PC-3 (cell line): ENCODE measurements around the gene LRRTM4. TPM values are rescaled to one million over a fixed set of nuclear protein-coding genes. Genes with fewer than 3 reads are reported as not detected.

Experiments used
- ATAC-seq: fragments of 200-7000 bp; cut with Tn5 transposase; 2 replicates; pipeline ENCODE4 v1.9.1; 2020; ENCODE audit warnings: mild to moderate bottlenecking, moderate library complexity
- BruUV-seq: library from RNA; stranded (reverse); fragments of 400-500 nt; replicated peaks from 2 replicates; lab custom pipeline; 2021; lab: Mats Ljungman, UMichigan
- CTCF ChIA-PET: fragments of 300-600 bp; sonication (Branson Sonifier 250); formaldehyde crosslinking; loops from one replicate; lab custom pipeline; 2022; ENCODE audit warnings: antibody characterized with exemption; lab: Charles Lee
- POLR2A ChIA-PET: fragments of 300-600 bp; sonication (Branson Sonifier 250); formaldehyde crosslinking; loops from one replicate; lab custom pipeline; 2022; ENCODE audit warnings: antibody characterized with exemption; ENCODE audit not compliant: unreplicated experiment; lab: Charles Lee
- DNase-seq: peaks from one replicate; pipeline ENCODE4 v3.0.0-alpha.2; 2015
- H2AFZ ChIP-seq: fragments of 300-600 bp; sonication (generic); 2 replicates; pipeline ENCODE4 v1.6.0; 2016; ENCODE audit warnings: antibody characterized with exemption, low read length
- H3F3A ChIP-seq: fragments of 300-600 bp; sonication (generic); one replicate; pipeline ENCODE4 v1.6.0; 2017; ENCODE audit warnings: antibody characterized with exemption, low read length, control low read depth, mild to moderate bottlenecking; ENCODE audit not compliant: unreplicated experiment
- H3K27ac ChIP-seq: fragments of 300-600 bp; sonication (generic); 2 replicates; pipeline ENCODE4 v1.5.1; 2016; ENCODE audit warnings: mild to moderate bottlenecking, low read length
- H3K27me3 ChIP-seq: fragments of 300-600 bp; sonication (generic); 2 replicates; pipeline ENCODE4 v1.6.1; 2016; ENCODE audit warnings: low read length, mixed read lengths
- H3K36me3 ChIP-seq: fragments of 300-600 bp; sonication (generic); 2 replicates; pipeline ENCODE4 v1.6.1; 2016; ENCODE audit warnings: low read depth, mixed run types, low read length, mixed read lengths
- H3K4me1 ChIP-seq: fragments of 300-600 bp; sonication (generic); 2 replicates; pipeline ENCODE4 v1.5.1; 2016; ENCODE audit warnings: low read length; ENCODE audit not compliant: insufficient read depth
- H3K4me2 ChIP-seq: fragments of 300-600 bp; sonication (generic); 2 replicates; pipeline ENCODE4 v1.6.0; 2016; ENCODE audit warnings: low read length
- H3K4me3 ChIP-seq: fragments of 300-600 bp; sonication (generic); 2 replicates; pipeline ENCODE4 v1.5.1; 2016; ENCODE audit warnings: mild to moderate bottlenecking, low read length, mixed read lengths
- H3K79me2 ChIP-seq: fragments of 300-600 bp; sonication (generic); 2 replicates; pipeline ENCODE4 v1.6.1; 2017; ENCODE audit warnings: low read length, mixed read lengths
- H3K9ac ChIP-seq: fragments of 300-600 bp; sonication (generic); 2 replicates; pipeline ENCODE4 v1.6.0; 2016; ENCODE audit warnings: mild to moderate bottlenecking, low read length
- H3K9me2 ChIP-seq: fragments of 300-600 bp; sonication (generic); replicated peaks from 2 replicates; pipeline ENCODE4 v1.6.1; 2016; ENCODE audit warnings: mixed run types, low read length, mixed read lengths
- H3K9me3 ChIP-seq: fragments of 300-600 bp; sonication (generic); 2 replicates; pipeline ENCODE4 v1.6.1; 2016; ENCODE audit warnings: low read length, mixed read lengths
- H4K20me1 ChIP-seq: fragments of 300-600 bp; sonication (generic); 2 replicates; pipeline ENCODE4 v1.6.1; 2016; ENCODE audit warnings: low read length, mixed read lengths
- EZH2 ChIP-seq: fragments of 300-600 bp; sonication (generic); IDR thresholded peaks from one replicate; pipeline ENCODE4 v1.6.1; 2017; ENCODE audit warnings: antibody characterized with exemption, mild to moderate bottlenecking, low read length; ENCODE audit not compliant: unreplicated experiment
- EZH2phosphoT487 ChIP-seq: fragments of 300-600 bp; sonication (generic); IDR thresholded peaks from 2 replicates; pipeline ENCODE4 v1.6.1; 2018; ENCODE audit warnings: mild to moderate bottlenecking, antibody characterized with exemption, low read length, borderline replicate concordance
- intact Hi-C: fragments of 100-400 bp; cut with micrococcal nuclease; formaldehyde crosslinking; loops from 2 replicates; pipeline ENCODE4 v1.9.0; 2023
- total RNA-seq: library from RNA; depleted of rRNA; stranded (reverse); fragments of >200 nt; gene quantifications from 2 replicates; pipeline ENCODE4 v1.2.3, GENCODE V29; 2014
- TF ChIP-seq, protein P1 (sequence below): fragments of 300-600 bp; sonication (generic); conservative IDR thresholded peaks from 2 replicates; pipeline ENCODE4 v1.5.1; 2017; ENCODE audit warnings: antibody characterized with exemption, low read depth, mild to moderate bottlenecking, low read length

Gene LRRTM4
- total RNA-seq, 1 experiment from 2014 or later, result not detected

DNA sequence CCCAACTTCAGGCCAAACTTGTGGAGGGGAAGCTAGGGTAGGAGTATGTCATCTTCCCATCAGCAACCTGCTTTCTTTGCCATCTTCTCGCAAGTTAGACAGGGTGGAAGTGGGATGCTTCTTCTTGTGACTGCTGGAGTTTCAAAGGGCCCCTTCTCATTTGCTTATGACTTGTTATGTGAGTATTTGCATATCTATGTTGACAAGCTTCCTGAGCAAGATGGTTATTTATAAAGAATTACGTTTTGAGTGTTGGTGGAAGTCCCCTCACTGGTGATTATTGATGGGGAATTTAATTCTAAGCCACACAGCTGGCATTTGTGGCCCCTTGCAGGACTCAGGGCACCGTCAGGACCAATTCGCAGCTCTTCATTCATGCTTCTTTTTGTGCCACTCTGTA, 791.0 kb downstream of the LRRTM4 start:
- Histone ChIP-seq H3K27me3 (no peaks in the 10 kb centered on the region), H3K36me3 (no peaks in the 10 kb centered on the region), H3K79me2 (no peaks in the 10 kb centered on the region), H3K27ac (no peak overlapping the region), H3K9ac (no peak overlapping the region), H3K4me2 (no peak overlapping the region), H3K9me2 (no peaks in the 10 kb centered on the region), H4K20me1 (no peaks in the 10 kb centered on the region), H3K4me1 (no peaks in the 10 kb centered on the region), H3K4me3 (no peak overlapping the region), H2AFZ (no peak overlapping the region), H3F3A (no peaks in the 10 kb centered on the region), H3K9me3 (no peaks in the 10 kb centered on the region)
- intact Hi-C loops, result no loop called here
- ATAC-seq (no peak), DNase-seq (no peak)
- ChIA-PET CTCF (no interaction called here), POLR2A (no interaction called here)
- TF ChIP-seq, protein P1, sequence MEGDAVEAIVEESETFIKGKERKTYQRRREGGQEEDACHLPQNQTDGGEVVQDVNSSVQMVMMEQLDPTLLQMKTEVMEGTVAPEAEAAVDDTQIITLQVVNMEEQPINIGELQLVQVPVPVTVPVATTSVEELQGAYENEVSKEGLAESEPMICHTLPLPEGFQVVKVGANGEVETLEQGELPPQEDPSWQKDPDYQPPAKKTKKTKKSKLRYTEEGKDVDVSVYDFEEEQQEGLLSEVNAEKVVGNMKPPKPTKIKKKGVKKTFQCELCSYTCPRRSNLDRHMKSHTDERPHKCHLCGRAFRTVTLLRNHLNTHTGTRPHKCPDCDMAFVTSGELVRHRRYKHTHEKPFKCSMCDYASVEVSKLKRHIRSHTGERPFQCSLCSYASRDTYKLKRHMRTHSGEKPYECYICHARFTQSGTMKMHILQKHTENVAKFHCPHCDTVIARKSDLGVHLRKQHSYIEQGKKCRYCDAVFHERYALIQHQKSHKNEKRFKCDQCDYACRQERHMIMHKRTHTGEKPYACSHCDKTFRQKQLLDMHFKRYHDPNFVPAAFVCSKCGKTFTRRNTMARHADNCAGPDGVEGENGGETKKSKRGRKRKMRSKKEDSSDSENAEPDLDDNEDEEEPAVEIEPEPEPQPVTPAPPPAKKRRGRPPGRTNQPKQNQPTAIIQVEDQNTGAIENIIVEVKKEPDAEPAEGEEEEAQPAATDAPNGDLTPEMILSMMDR, result no peak
- no peak for TF ChIP-seq EZH2
- no peak for TF ChIP-seq EZH2phosphoT487
- BruUV-seq, result no TSS peak

GRCh38 chr2:76730021-76730420, 792.2 kb downstream of the LRRTM4 start:
- Histone ChIP-seq H3K27me3 (no peaks in the 10 kb centered on the region), H3K79me2 (no peaks in the 10 kb centered on the region), H3K9me2 (no peaks in the 10 kb centered on the region), H3K9me3 (no peaks in the 10 kb centered on the region), H4K20me1 (no peaks in the 10 kb centered on the region), H3K4me3 (no peak overlapping the region), H3F3A (no peaks in the 10 kb centered on the region), H2AFZ (no peak overlapping the region), H3K27ac (no peak overlapping the region), H3K36me3 (no peaks in the 10 kb centered on the region), H3K4me1 (no peaks in the 10 kb centered on the region), H3K4me2 (no peak overlapping the region), H3K9ac (no peak overlapping the region)
- intact Hi-C loops, result no loop called here
- no TSS peak for BruUV-seq
- ChIA-PET CTCF (no interaction called here), POLR2A (no interaction called here)
- TF ChIP-seq EZH2phosphoT487 (no peak), EZH2 (no peak)
- TF ChIP-seq, protein P1, result no peak
- DNase-seq (no peak), ATAC-seq (no peak)

- Histone ChIP-seq H2AFZ (no peak overlapping the region), H3K4me2 (no peak overlapping the region), H3K27ac (no peak overlapping the region), H3K9me2 (no peaks in the 10 kb centered on the region), H3K36me3 (no peaks in the 10 kb centered on the region), H3K27me3 (no peaks in the 10 kb centered on the region), H4K20me1 (no peaks in the 10 kb centered on the region), H3K79me2 (no peaks in the 10 kb centered on the region), H3F3A (no peaks in the 10 kb centered on the region), H3K9ac (no peak overlapping the region), H3K4me3 (no peak overlapping the region), H3K4me1 (no peaks in the 10 kb centered on the region), H3K9me3 (no peaks in the 10 kb centered on the region)
- no peak for ATAC-seq
- DNase-seq, result no peak
- TF ChIP-seq EZH2, result no peak
- ChIA-PET CTCF (no interaction called here), POLR2A (no interaction called here)
- intact Hi-C loops, result no loop called here
- no TSS peak for BruUV-seq
Observed at GRCh38 chr2:76721226-76721625, 801.0 kb downstream of the LRRTM4 start.
